K562 (cell line): ENCODE data around the gene LRRC8E. TPM values are rescaled to one million over a fixed set of nuclear protein-coding genes. Genes with fewer than 3 reads are reported as not detected.

Source experiments
- ATAC-seq: fragments of 200-7000 bp; cut with Tn5 transposase; 3 replicates; pipeline ENCODE4 v1.9.1; 2020; ENCODE audit warnings: moderate library complexity
- BruUV-seq: library from RNA; stranded (reverse); fragments of 400-500 nt; replicated peaks from 2 replicates; lab custom pipeline; 2021; lab: Mats Ljungman, UMichigan
- CTCF ChIA-PET: fragments of 300-600 bp; formaldehyde crosslinking; extraction: SDS; loops from one replicate; lab custom pipeline; 2021; ENCODE audit warnings: low intra/inter-chr PET ratio; lab: Yijun Ruan, JAX
- POLR2A ChIA-PET: fragments of 300-600, 350-650 bp; sonication (Branson Sonifier 250); formaldehyde crosslinking; extraction: SDS; loops from one replicate; lab custom pipeline; 2021; ENCODE audit warnings: antibody characterized with exemption, inconsistent platforms; lab: Yijun Ruan, JAX
- DNase-seq, 4 experiments: peaks; one replicate each; pipeline versions ENCODE4 v3.0.0 to v3.0.0-alpha.2; 2011 to 2018; ENCODE audit warnings: low spot score in 3 of 4, mixed read lengths in 3 of 4; ENCODE audit errors: extremely low read depth in 1 of 4
- FAIRE-seq: peaks from 2 replicates; lab custom pipeline; 2011; peaks lifted over from hg19 to GRCh38; lab: Jason Lieb, UNC
- H2AFZ ChIP-seq: 2 replicates; pipeline ENCODE4 v1.6.0; 2011; ENCODE audit warnings: low read depth, low read length, control low read depth, inconsistent platforms
- H3K27ac ChIP-seq: fragments of 200-600 bp; 3 replicates; pipeline ENCODE4 v1.8.0; 2011; ENCODE audit warnings: low read depth, mild to moderate bottlenecking, control low read depth, inconsistent platforms, low read length, moderate library complexity, mixed read lengths; ENCODE audit errors: extremely low read depth
- H3K27me3 ChIP-seq, 2 experiments: fragments of 300-600 bp in 1 of 2; 2 replicates in 1 of 2; 3 replicates in 1 of 2; pipeline versions ENCODE4 v1.6.0 to v1.8.0; 2011; ENCODE audit warnings: inconsistent platforms in 2 of 2, low read length in 2 of 2, mild to moderate bottlenecking in 1 of 2, mixed read lengths in 1 of 2, moderate library complexity in 1 of 2; ENCODE audit not compliant: control insufficient read depth in 2 of 2, insufficient read depth in 2 of 2
- H3K36me3 ChIP-seq: fragments of 300-600 bp; 3 replicates; pipeline ENCODE4 v1.8.0; 2011; ENCODE audit warnings: mild to moderate bottlenecking, low read length, inconsistent platforms; ENCODE audit not compliant: control insufficient read depth, insufficient read depth
- H3K4me1 ChIP-seq, 2 experiments: fragments of 200-600 bp in 1 of 2; replicated peaks in 1 of 2; 2 replicates in 1 of 2; 3 replicates in 1 of 2; pipeline versions ENCODE4 v1.5.1 to v1.8.0; 2011; ENCODE audit warnings: inconsistent platforms in 2 of 2, low read length in 2 of 2, mild to moderate bottlenecking in 1 of 2, mixed read lengths in 1 of 2, moderate library complexity in 1 of 2; ENCODE audit not compliant: control insufficient read depth in 2 of 2, insufficient read depth in 2 of 2
- H3K4me2 ChIP-seq: 2 replicates; pipeline ENCODE4 v1.6.1; 2011; ENCODE audit warnings: low read length, control low read depth, inconsistent platforms, mixed read lengths; ENCODE audit not compliant: insufficient read depth
- H3K4me3 ChIP-seq: fragments of 200-600 bp; sonication (generic), shearing (Covaris generic); 2 replicates; pipeline ENCODE4 v1.5.1; 2016; ENCODE audit warnings: control low read depth, inconsistent platforms
- H3K79me2 ChIP-seq: fragments of 200-600 bp; 3 replicates; pipeline ENCODE4 v1.8.0; 2011; ENCODE audit warnings: low read length, inconsistent platforms; ENCODE audit not compliant: control insufficient read depth, insufficient read depth
- H3K9ac ChIP-seq, 2 experiments: 2 replicates each; pipeline versions ENCODE4 v1.6.0 to v1.6.1; 2011; ENCODE audit warnings: low read depth in 2 of 2, low read length in 2 of 2, control low read depth in 1 of 2, inconsistent platforms in 1 of 2, mild to moderate bottlenecking in 1 of 2, mixed read lengths in 1 of 2; ENCODE audit not compliant: insufficient read depth in 1 of 2
- H3K9me1 ChIP-seq: one replicate; pipeline ENCODE4 v1.6.0; 2011; ENCODE audit warnings: inconsistent platforms, mild to moderate bottlenecking, low read length, moderate library complexity; ENCODE audit not compliant: control insufficient read depth, insufficient read depth
- H3K9me3 ChIP-seq: replicated peaks from 2 replicates; pipeline ENCODE4 v1.5.1; 2011; ENCODE audit warnings: low read depth, low read length, inconsistent platforms; ENCODE audit not compliant: control insufficient read depth, insufficient read depth
- H4K20me1 ChIP-seq: replicated peaks from 2 replicates; pipeline ENCODE4 v1.6.1; 2011; ENCODE audit warnings: low read length, inconsistent platforms, mixed read lengths; ENCODE audit not compliant: control insufficient read depth, insufficient read depth
- ARNT ChIP-seq, 2 experiments: fragments of 450-650 bp; IDR thresholded peaks; 2 replicates each; pipeline ENCODE4 v1.6.1; 2016; ENCODE audit warnings: mild to moderate bottlenecking in 1 of 2
- ASH1L ChIP-seq: fragments of 450-650 bp; IDR thresholded peaks from 2 replicates; pipeline ENCODE4 v1.6.1; 2018; ENCODE audit warnings: borderline replicate concordance, mild to moderate bottlenecking, low read depth; ENCODE audit not compliant: partially characterized antibody
- BDP1 ChIP-seq: IDR thresholded peaks from 3 replicates; pipeline ENCODE4 v1.6.1; 2011; ENCODE audit not compliant: insufficient read length, insufficient read depth
- EP300 ChIP-seq: IDR thresholded peaks from 2 replicates; pipeline ENCODE4 v1.6.1; 2012; ENCODE audit warnings: low read length, improper control_type of control experiment
- GABPA ChIP-seq: fragments of 200-800 bp; sonication (Bioruptor generic); conservative IDR thresholded peaks from 2 replicates; pipeline ENCODE4 v1.6.1; 2016; ENCODE audit warnings: low read depth, missing genetic modification characterization, missing compliant biosample characterization
- GABPB2 ChIP-seq: fragments of 250-450 bp; sonication (Bioruptor Pico); conservative IDR thresholded peaks from 2 replicates; pipeline ENCODE4 v1.5.1; 2021; ENCODE audit warnings: mild to moderate bottlenecking
- HDAC8 ChIP-seq: fragments of 450-650 bp; IDR thresholded peaks from 2 replicates; pipeline ENCODE4 v1.6.1; 2016; ENCODE audit warnings: mild to moderate bottlenecking, missing genetic modification characterization, moderate library complexity, missing compliant biosample characterization
- HMGN3 ChIP-seq: IDR thresholded peaks from 2 replicates; pipeline ENCODE4 v1.6.1; 2011; ENCODE audit warnings: borderline replicate concordance, low read depth, mild to moderate bottlenecking, mixed read lengths, low read length; ENCODE audit not compliant: insufficient read length; ENCODE audit errors: extremely low read depth
- KAT8 ChIP-seq: fragments of 450-650 bp; IDR thresholded peaks from 2 replicates; pipeline ENCODE4 v1.6.1; 2016; ENCODE audit warnings: low read depth, mild to moderate bottlenecking
- L3MBTL2 ChIP-seq: fragments of 450-650 bp; IDR thresholded peaks from 2 replicates; pipeline ENCODE4 v1.6.1; 2016; ENCODE audit warnings: mild to moderate bottlenecking, moderate library complexity
- MAX ChIP-seq: sonication (generic); formaldehyde crosslinking; IDR thresholded peaks from 2 replicates; pipeline ENCODE4 v1.9.0; 2022; ENCODE audit warnings: mild to moderate bottlenecking, missing genetic modification reagents
- SAFB2 ChIP-seq: fragments of 200-400 bp; formaldehyde crosslinking; IDR thresholded peaks from 2 replicates; pipeline ENCODE4 v1.6.1; 2018; ENCODE audit warnings: borderline replicate concordance, low read length, low read depth, moderate library complexity; ENCODE audit not compliant: severe bottlenecking
- SP1 ChIP-seq: sonication (generic); formaldehyde crosslinking; IDR thresholded peaks from 2 replicates; pipeline ENCODE4 v1.8.1; 2022; ENCODE audit warnings: mild to moderate bottlenecking, missing genetic modification reagents
- STAT5B ChIP-seq: fragments of 250-450 bp; sonication (Bioruptor Pico); IDR thresholded peaks from 2 replicates; pipeline ENCODE4 v1.8.0; 2021; ENCODE audit warnings: mild to moderate bottlenecking, inconsistent platforms
- ZFX ChIP-seq: sonication (generic); formaldehyde crosslinking; IDR thresholded peaks from 2 replicates; pipeline ENCODE4 v1.8.0; 2022; ENCODE audit warnings: mild to moderate bottlenecking, missing genetic modification reagents, moderate library complexity
- ZNF263 ChIP-seq: sonication (generic); formaldehyde crosslinking; IDR thresholded peaks from 2 replicates; pipeline ENCODE4 v1.8.0; 2022; ENCODE audit warnings: mild to moderate bottlenecking, missing genetic modification reagents, borderline replicate concordance
- ZNF511 ChIP-seq: sonication (generic); formaldehyde crosslinking; IDR thresholded peaks from 2 replicates; pipeline ENCODE4 v1.8.0; 2022; ENCODE audit warnings: mild to moderate bottlenecking, missing genetic modification reagents
- ZNF586 ChIP-seq: fragments of 450-650 bp; formaldehyde crosslinking; conservative IDR thresholded peaks from 2 replicates; pipeline ENCODE4 v1.4.0; 2020; ENCODE audit warnings: mild to moderate bottlenecking, moderate library complexity
- ZNF717 ChIP-seq: fragments of 250-450 bp; sonication (Bioruptor Pico); IDR thresholded peaks from 2 replicates; pipeline ENCODE4 v1.5.0; 2021
- WGBS: fragments of 100-300 bp; shearing (Covaris generic); methylation state at CpG from one replicate; pipeline ENCODE4 v1.1.6; 2016; ENCODE audit warnings: low coverage, mixed read lengths; ENCODE audit not compliant: insufficient coverage; ENCODE audit errors: missing lambda C conversion rate; 5-methylcytosine and 5-hydroxymethylcytosine counted together
- in situ Hi-C: fragments of 300-500 bp; cut with MboI; formaldehyde crosslinking; loops from 4 replicates; pipeline ENCODE4 v1.15.0; 2018; ENCODE audit warnings: inconsistent platforms, mixed read lengths
- intact Hi-C: fragments of 100-400 bp; cut with micrococcal nuclease; formaldehyde crosslinking; loops from 2 replicates; pipeline ENCODE4 v1.14.2; 2022
- polyA plus RNA-seq, 8 experiments: library from polyadenylated mRNA; depleted of rRNA in 4 of 8; stranded (reverse) in 5 of 8; unstranded in 3 of 8; fragments of >200 nt; fragmentation: Nextera tagmentation in 2 of 8; fragmentation: Illumina TruSeq in 1 of 8; extraction: Ambion mirVana in 2 of 8; extraction: Trizol in 1 of 8; gene quantifications; 2 replicates each; pipeline versions ENCODE4 v1.2.1 to v1.2.3, GENCODE V29; 2011 to 2014; ENCODE audit warnings: inconsistent platforms in 1 of 8, missing spikeins in 1 of 8
- total RNA-seq, 7 experiments: library from RNA; depleted of rRNA in 6 of 7; stranded (reverse); fragments of >200 nt in 6 of 7; fragmentation: Illumina TruSeq in 2 of 7; extraction: Trizol in 2 of 7; gene quantifications; 2 replicates each; pipeline versions ENCODE4 v1.2.1 to v1.2.3, GENCODE V29; 2011 to 2021; ENCODE audit warnings: low replicate concordance in 1 of 7
- TF ChIP-seq, protein P1 (sequence below), 2 experiments: fragments of 450-650 bp in 1 of 2; sonication (generic) in 1 of 2; formaldehyde crosslinking in 1 of 2; IDR thresholded peaks in 1 of 2; conservative IDR thresholded peaks in 1 of 2; 2 replicates each; pipeline versions ENCODE4 v1.6.1 to v1.8.1; 2016 to 2023; ENCODE audit warnings: mild to moderate bottlenecking in 2 of 2, moderate library complexity in 2 of 2, inconsistent platforms in 1 of 2, missing genetic modification reagents in 1 of 2

LRRC8E gene
- total and polyA plus RNA-seq, 9 of the 15 experiments (the other 6 are each of a cell fraction or from before 2014, with no cell fraction given) = 0.08 to 5.7 (median 3.5) TPM; not detected in 1

DNA sequence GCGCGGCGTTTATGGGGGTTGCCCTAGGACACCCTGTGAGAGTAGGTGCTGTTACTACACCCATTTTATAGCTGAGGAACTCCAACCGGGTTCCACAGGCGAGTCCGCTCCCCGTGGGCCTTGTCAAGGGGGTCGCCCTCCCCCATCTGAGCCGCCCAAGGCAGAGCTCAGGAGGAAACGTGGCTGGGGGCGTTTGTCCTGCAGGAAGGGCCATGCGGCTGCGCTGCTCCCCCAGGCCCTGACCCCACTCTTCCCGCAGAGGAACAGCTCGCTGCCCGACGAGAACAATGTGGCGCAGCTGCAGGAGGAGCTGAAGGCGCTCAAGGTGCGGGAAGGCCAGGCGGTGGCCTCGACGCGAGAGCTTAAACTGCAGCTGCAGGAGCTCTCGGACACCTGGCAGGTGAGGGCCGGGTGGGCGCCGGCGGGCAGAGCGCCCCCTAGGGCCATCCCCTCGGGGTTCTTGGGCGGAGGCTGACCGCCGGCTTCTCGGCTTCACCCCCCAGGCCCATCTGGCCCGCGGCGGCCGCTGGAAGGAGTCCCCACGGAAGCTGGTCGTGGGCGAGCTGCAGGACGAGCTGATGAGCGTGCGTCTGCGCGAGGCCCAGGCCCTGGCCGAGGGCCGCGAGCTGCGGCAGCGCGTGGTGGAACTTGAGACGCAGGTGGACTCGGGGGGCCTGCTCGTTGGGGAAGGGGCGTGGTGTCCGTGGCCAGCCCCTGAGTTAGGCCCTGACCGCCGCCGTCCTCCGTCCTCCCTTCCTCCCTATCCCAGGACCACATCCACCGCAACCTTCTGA, 26.5 kb upstream of the LRRC8E start:
- CTCF ChIA-PET = no interaction called here
- intact Hi-C loops (no loop called here), in situ Hi-C loops (no loop called here)
- Histone ChIP-seq H3K79me2 (no peaks in the 10 kb centered on the region), H3K9me3 (no peaks in the 10 kb centered on the region), H3K4me2 (peak overlapping the region; percentile 72), H3K4me1 (peaks cover 22 to 86% of the 10 kb centered on the region in 2 experiments), H4K20me1 (no peaks in the 10 kb centered on the region), H2AFZ (peak overlapping the region; percentile 83), H3K27ac (no peak overlapping the region), H3K27me3 (no peaks in the 10 kb centered on the region), H3K36me3 (no peaks in the 10 kb centered on the region), H3K4me3 (peak overlapping the region; percentile 36), H3K9ac (peak overlapping the region in 1 of 2 experiments; percentile 86; a peak in 2 of 4 replicates), H3K9me1 (peaks cover 6% of the 10 kb centered on the region)
- WGBS = 53% methylated on average over 30 of the region's 63 CpGs
- DNase-seq (no peak), ATAC-seq (no peak; the same call in 2 of the 3 replicates), FAIRE-seq (no peak)
- no TSS peak for BruUV-seq
- POLR2A ChIA-PET = interaction anchor here (0.5 kb wide), 1 partner anchor 732 kb away, joined by 4 read pairs; no protein-coding TSS in a partner anchor
- no peak for TF ChIP-seq ZNF717 (CRISPR knock-in tag)
- TF ChIP-seq ARNT (IDR thresholded peaks at IDR 0.05) = no peak
- no peak for TF ChIP-seq GABPA (tag)
- no peak for TF ChIP-seq ASH1L
- peak; percentile 69; the same call in 1 of the 2 replicates for TF ChIP-seq ZFX (CRISPR knock-in tag)
- peak; percentile 54 for TF ChIP-seq HMGN3
- no peak for TF ChIP-seq GABPB2 (CRISPR knock-in tag)
- no peak for TF ChIP-seq HDAC8 (tag)
- TF ChIP-seq, protein P1, sequence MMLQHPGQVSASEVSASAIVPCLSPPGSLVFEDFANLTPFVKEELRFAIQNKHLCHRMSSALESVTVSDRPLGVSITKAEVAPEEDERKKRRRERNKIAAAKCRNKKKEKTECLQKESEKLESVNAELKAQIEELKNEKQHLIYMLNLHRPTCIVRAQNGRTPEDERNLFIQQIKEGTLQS (IDR thresholded peaks at IDR 0.05) = no peak
- TF ChIP-seq, protein P1 (CRISPR knock-in tag; conservative IDR thresholded peaks at IDR 0.05) = no peak
- TF ChIP-seq ZNF586 = no peak
- TF ChIP-seq EP300 = no peak
- TF ChIP-seq SAFB2 = no peak
- TF ChIP-seq BDP1 = no peak
- TF ChIP-seq SP1 (CRISPR knock-in tag) = 0 out of 2 replicates have a peak, but pooled peaks have one; percentile 1
- 0 out of 2 replicates have a peak, but pooled peaks have one; percentile 18 for TF ChIP-seq L3MBTL2
- no peak for TF ChIP-seq STAT5B (CRISPR knock-in tag)
- TF ChIP-seq MAX (CRISPR knock-in tag) = peak; percentile 79
- TF ChIP-seq ZNF511 (CRISPR knock-in tag) = 0 out of 2 replicates have a peak, but pooled peaks have one; percentile 30
- TF ChIP-seq KAT8 = no peak
- TF ChIP-seq ZNF263 (CRISPR knock-in tag) = peak; percentile 97
